Left lung (tissue), 14 donors: ENCODE results near the gene ALDH16A1. TPM values are rescaled to one million over a fixed set of nuclear protein-coding genes. Genes with fewer than 3 reads are reported as not detected.

ENCODE experiments used
- ATAC-seq: fragments of 200-7000 bp; cut with Tn5 transposase; one replicate; pipeline ENCODE4 v1.9.1; 2020; ENCODE audit warnings: moderate library complexity
- DNase-seq, 4 donors: peaks; one replicate each; pipeline ENCODE4 v3.0.0-alpha.2; 2013 to 2020
- H3K27ac ChIP-seq, 2 donors: fragments of 200-600 bp; sonication (generic) in 1 of 2; one replicate each; pipeline versions ENCODE4 v1.5.0 to v1.8.0; 2020 to 2021
- H3K27me3 ChIP-seq, 2 donors: fragments of 200-600 bp; sonication (generic) in 1 of 2; one replicate each; pipeline versions ENCODE4 v1.5.0 to v1.8.0; 2020 to 2021
- H3K36me3 ChIP-seq, 2 donors: fragments of 200-600 bp; sonication (generic) in 1 of 2; one replicate each; pipeline versions ENCODE4 v1.5.0 to v1.8.0; 2020 to 2021
- H3K4me1 ChIP-seq, 2 donors: fragments of 200-600 bp; one replicate each; pipeline ENCODE4 v1.8.0; 2021
- H3K4me3 ChIP-seq, 2 donors: fragments of 200-600 bp; sonication (generic) in 1 of 2; one replicate each; pipeline versions ENCODE4 v1.5.0 to v1.8.0; 2020 to 2021; ENCODE audit warnings: mild to moderate bottlenecking in 1 of 2
- H3K9me3 ChIP-seq, 2 donors: fragments of 200-600 bp; sonication (generic) in 1 of 2; one replicate each; pipeline versions ENCODE4 v1.5.0 to v1.8.0; 2020 to 2021
- CTCF ChIP-seq, 2 donors: fragments of 200-600 bp; sonication (generic) in 1 of 2; IDR thresholded peaks; one replicate each; pipeline versions ENCODE4 v1.5.0 to v1.8.0; 2021; ENCODE audit warnings: antibody characterized with exemption in 2 of 2
- intact Hi-C, 2 donors: fragments of 100-400 bp; cut with DNase I; formaldehyde crosslinking; loops; one replicate each; pipeline versions ENCODE4 v1.11.2 to v1.14.2; 2022
- long read RNA-seq, 12 donors: library from polyadenylated mRNA in 2 of 12; unstranded in 2 of 12; transcript quantifications; one replicate each; pipeline ENCODE4 v2.0.0 and lab custom pipeline, GENCODE V29; 2019 to 2026
- polyA plus RNA-seq, 6 donors: library from polyadenylated mRNA; unstranded; fragments of 120-200 nt; gene quantifications; one replicate each; pipeline ENCODE4 v1.2.1, GENCODE V29; 2013; ENCODE audit not compliant: insufficient read length in 6 of 6
- total RNA-seq, 2 donors: library from RNA; stranded (reverse); fragmentation: NEBNext Ultra II Directional; extraction: Animal tissue kit (Norgen Biotek cat#: 25700); gene quantifications; one replicate each; pipeline ENCODE4 v1.2.1, GENCODE V29; 2021
- donor health status: DM: no; HTN: yes; CAD: no.
- donor health status: DM: no; HTN: no; CAD: no.

ALDH16A1 gene
- 10 to 100 TPM; 29.3 to 54.2 TPM for total RNA-seq
- polyA plus RNA-seq: 10 to 100 TPM; 12.6 to 18.3 (median 16.5) TPM
- long read RNA-seq, donor 1, transcript ALDH16A1-201 (17 exons, 3,153 nt): major isoform, 5 of 5 reads
- long read RNA-seq, donor 1, partial matches to known transcripts: 0 of 5 reads
- long read RNA-seq, donor 1, other reads (novel, unspliced or antisense): 0 of 5 reads
- long read RNA-seq, donor 2, partial matches to known transcripts: 0 of 2 reads
- long read RNA-seq, donor 2, other reads (novel, unspliced or antisense): 0 of 2 reads
- long read RNA-seq, donor 3, partial matches to known transcripts: 0 of 4 reads
- long read RNA-seq, donor 3, other reads (novel, unspliced or antisense): 0 of 4 reads
- long read RNA-seq, donor 4, transcript ALDH16A1-201 (17 exons, 3,153 nt): major isoform, 7 of 9 reads
- long read RNA-seq, donor 4, partial matches to known transcripts: 2 of 9 reads
- long read RNA-seq, donor 4, other reads (novel, unspliced or antisense): 0 of 9 reads
- long read RNA-seq, donor 5, partial matches to known transcripts: 0 of 5 reads
- long read RNA-seq, donor 5, other reads (novel, unspliced or antisense): 0 of 5 reads
- long read RNA-seq, donor 6, partial matches to known transcripts: 0 of 1 reads
- long read RNA-seq, donor 6, other reads (novel, unspliced or antisense): 0 of 1 reads
- long read RNA-seq, donor 7, partial matches to known transcripts: 0 of 1 reads
- long read RNA-seq, donor 7, other reads (novel, unspliced or antisense): 0 of 1 reads
- long read RNA-seq, donor 8, partial matches to known transcripts: 0 of 3 reads
- long read RNA-seq, donor 8, other reads (novel, unspliced or antisense): 0 of 3 reads
- long read RNA-seq, donor 9: 0 reads
- long read RNA-seq, donor 10, partial matches to known transcripts: 5 of 13 reads
- long read RNA-seq, donor 10, other reads (novel, unspliced or antisense): 0 of 13 reads
- long read RNA-seq, donor 11: 0 reads
- long read RNA-seq, donor 12, partial matches to known transcripts: 0 of 3 reads
- long read RNA-seq, donor 12, other reads (novel, unspliced or antisense): 0 of 3 reads

GRCh38 chr19:49453013-49453756 lies at the start of gene ALDH16A1:
Gene ALDH16A1, plus strand, starts transcription at chr19:49453225. Its CDS starts 107 bp downstream, at chr19:49453332.
- no peak for TF ChIP-seq CTCF (IDR thresholded peaks at IDR 0.05)
- Histone ChIP-seq H3K36me3 (peaks cover 0 to 13% of the 10 kb centered on the region in 2 donors), H3K27ac (peak within 1 kb of the TSS; percentile 91 to 98), H3K9me3 (no peaks in the 10 kb centered on the region), H3K4me1 (peaks cover 0 to 36% of the 10 kb centered on the region in 2 donors), H3K4me3 (peak within 1 kb of the TSS; percentile 51 to 79), H3K27me3 (no peaks in the 10 kb centered on the region)
- intact Hi-C loops: no loop called here
- DNase-seq: peak; percentile 97 to 100 (median 98)
- ATAC-seq: peak; percentile 92

- TF ChIP-seq CTCF (IDR thresholded peaks at IDR 0.05): no peak
- intact Hi-C loops: no loop called here
- Histone ChIP-seq H3K36me3 (no peaks in the 10 kb centered on the region), H3K4me3 (no peak overlapping the region), H3K27ac (no peak overlapping the region), H3K9me3 (no peaks in the 10 kb centered on the region), H3K4me1 (no peaks in the 10 kb centered on the region), H3K27me3 (peaks cover 0 to 5% of the 10 kb centered on the region in 2 donors)
- DNase-seq (no peak), ATAC-seq (peak; percentile 29)
Measured at GRCh38 chr19:49403404-49404187, 49.4 kb upstream of the ALDH16A1 start.

GRCh38 chr19:49407079-49407478 lies 45.9 kb upstream of the ALDH16A1 start:
- no peaks in the 10 kb centered on the region for H3K36me3 ChIP-seq
- no peak overlapping the region for H3K27ac ChIP-seq
- no peaks in the 10 kb centered on the region for H3K9me3 ChIP-seq
- ATAC-seq (no peak), DNase-seq (no peak)
- peaks cover 0 to 5% of the 10 kb centered on the region in 2 donors for H3K27me3 ChIP-seq
- no peak overlapping the region for H3K4me3 ChIP-seq
- intact Hi-C loops: no loop called here
- H3K4me1 ChIP-seq: peaks cover 0 to 13% of the 10 kb centered on the region in 2 donors
- TF ChIP-seq CTCF (IDR thresholded peaks at IDR 0.05): no peak

- DNase-seq (no peak), ATAC-seq (no peak)
- no peak for TF ChIP-seq CTCF (IDR thresholded peaks at IDR 0.05)
- no peak overlapping the region for H3K4me3 ChIP-seq
- no peak overlapping the region for H3K27ac ChIP-seq
- intact Hi-C loops: no loop called here
- H3K4me1 ChIP-seq: peaks cover 0 to 13% of the 10 kb centered on the region in 2 donors
- H3K36me3 ChIP-seq: no peaks in the 10 kb centered on the region
- H3K9me3 ChIP-seq: no peaks in the 10 kb centered on the region
- H3K27me3 ChIP-seq: peaks cover 0 to 5% of the 10 kb centered on the region in 2 donors
Measured at GRCh38 chr19:49407482-49408015, 45.5 kb upstream of the ALDH16A1 start.
